GM12878 (cell line): ENCODE data around the gene PDGFC. TPM values are rescaled to one million over a fixed set of nuclear protein-coding genes. Genes with fewer than 3 reads are reported as not detected.

ENCODE experiments used
- ATAC-seq: fragments of 200-7000 bp; cut with Tn5 transposase; 3 replicates; pipeline ENCODE4 v1.9.1; 2020; ENCODE audit warnings: mild to moderate bottlenecking, moderate library complexity
- BruUV-seq: library from RNA; stranded (reverse); fragments of 400-500 nt; replicated peaks from 2 replicates; lab custom pipeline; 2021; lab: Mats Ljungman, UMichigan
- CTCF ChIA-PET: fragments of 300-600 bp; sonication (Branson Sonifier 250); formaldehyde crosslinking; extraction: SDS; loops from one replicate; lab custom pipeline; 2021; ENCODE audit warnings: inconsistent platforms; lab: Yijun Ruan, JAX
- POLR2A ChIA-PET: fragments of 350-600 bp; formaldehyde crosslinking; extraction: SDS; loops from one replicate; lab custom pipeline; 2021; ENCODE audit warnings: inconsistent platforms; lab: Charles Lee
- RAD21 ChIA-PET: fragments of 300-600 bp; sonication (Branson Sonifier 250); formaldehyde crosslinking; loops from one replicate; lab custom pipeline; 2023; ENCODE audit warnings: antibody characterized with exemption; ENCODE audit not compliant: unreplicated experiment; lab: Charles Lee
- SMC1A ChIA-PET: fragments of 300-600 bp; sonication (Branson Sonifier 250); formaldehyde crosslinking; loops from one replicate; lab custom pipeline; 2023; ENCODE audit not compliant: unreplicated experiment, uncharacterized antibody; lab: Charles Lee
- DNase-seq: peaks from one replicate; pipeline ENCODE4 v3.0.0-alpha.2; 2011; ENCODE audit warnings: low read depth, low spot score
- FAIRE-seq: peaks from 3 replicates; lab custom pipeline; 2011; peaks lifted over from hg19 to GRCh38; lab: Jason Lieb, UNC
- H2AFZ ChIP-seq: 2 replicates; pipeline ENCODE4 v1.6.0; 2011; ENCODE audit warnings: low read depth, low read length, control low read depth; ENCODE audit not compliant: control insufficient read depth
- H3K27ac ChIP-seq: 2 replicates; pipeline ENCODE4 v1.5.1; 2011; ENCODE audit warnings: control low read depth; ENCODE audit not compliant: control insufficient read depth, insufficient read depth
- H3K27me3 ChIP-seq, 2 experiments: replicated peaks in 1 of 2; 2 replicates each; pipeline versions ENCODE4 v1.6.0 to v1.6.1; 2011; ENCODE audit warnings: low read length in 1 of 2; ENCODE audit not compliant: control insufficient read depth in 2 of 2, insufficient read depth in 2 of 2
- H3K36me3 ChIP-seq, 2 experiments: 2 replicates each; pipeline ENCODE4 v1.5.1; 2011; ENCODE audit warnings: low read length in 1 of 2; ENCODE audit not compliant: control insufficient read depth in 2 of 2, insufficient read depth in 2 of 2
- H3K4me1 ChIP-seq: 2 replicates; pipeline ENCODE4 v1.6.1; 2011; ENCODE audit warnings: mild to moderate bottlenecking, low read length, moderate library complexity, mixed read lengths; ENCODE audit not compliant: control insufficient read depth, insufficient read depth
- H3K4me2 ChIP-seq: 2 replicates; pipeline ENCODE4 v1.6.0; 2011; ENCODE audit warnings: control low read depth; ENCODE audit not compliant: control insufficient read depth, insufficient read depth
- H3K4me3 ChIP-seq: fragments of 200-600 bp; sonication (generic); 2 replicates; pipeline ENCODE4 v1.5.1; 2016
- H3K79me2 ChIP-seq: 2 replicates; pipeline ENCODE4 v1.6.0; 2011; ENCODE audit warnings: low read length; ENCODE audit not compliant: control insufficient read depth, insufficient read depth
- H3K9ac ChIP-seq: 2 replicates; pipeline ENCODE4 v1.8.0; 2011; ENCODE audit warnings: low read length, control low read depth, mixed read lengths; ENCODE audit not compliant: control insufficient read depth, insufficient read depth
- H3K9me3 ChIP-seq: replicated peaks from 3 replicates; pipeline ENCODE4 v1.5.1; 2011; ENCODE audit warnings: mild to moderate bottlenecking, low read length; ENCODE audit not compliant: control insufficient read depth, insufficient read depth
- H4K20me1 ChIP-seq: 2 replicates; pipeline ENCODE4 v1.6.0; 2011; ENCODE audit not compliant: control insufficient read depth, insufficient read depth
- ELK1 ChIP-seq: IDR thresholded peaks from 2 replicates; pipeline ENCODE4 v1.6.1; 2012; ENCODE audit warnings: low read depth, low read length, improper control_type of control experiment
- MTA3 ChIP-seq: IDR thresholded peaks from 2 replicates; pipeline ENCODE4 v1.6.1; 2012; ENCODE audit warnings: low read length, inconsistent platforms, borderline replicate concordance
- SMAD5 ChIP-seq: IDR thresholded peaks from 2 replicates; pipeline ENCODE4 v1.6.1; 2016; ENCODE audit warnings: antibody characterized with exemption, low read depth
- ZBTB4 ChIP-seq: fragments of 450-650 bp; formaldehyde crosslinking; IDR thresholded peaks from 2 replicates; pipeline ENCODE4 v1.4.0; 2022; ENCODE audit warnings: mild to moderate bottlenecking, moderate library complexity
- WGBS: methylation state at CpG from one replicate; pipeline ENCODE4 v1.1.6; 2016; ENCODE audit warnings: low lambda C conversion rate; ENCODE audit not compliant: insufficient replicate concordance, insufficient coverage; ENCODE audit errors: missing lambda C conversion rate; 5-methylcytosine and 5-hydroxymethylcytosine counted together
- in situ Hi-C: fragments of 300-500 bp; cut with MboI; formaldehyde crosslinking; loops from 9 replicates; pipeline ENCODE4 v1.14.3; 2018; ENCODE audit warnings: mixed read lengths
- intact Hi-C: fragments of 100-400 bp; cut with micrococcal nuclease; formaldehyde crosslinking; loops from one replicate; pipeline ENCODE4 v1.14.2; 2022; ENCODE audit not compliant: unreplicated experiment
- polyA plus RNA-seq, 11 experiments: library from polyadenylated mRNA; depleted of rRNA in 4 of 11; unstranded in 6 of 11; stranded (reverse) in 5 of 11; fragments of >200 nt; fragmentation: Nextera tagmentation in 4 of 11; fragmentation: Illumina TruSeq in 1 of 11; extraction: Ambion mirVana in 4 of 11; extraction: Trizol in 1 of 11; gene quantifications; 1 replicate in 1 of 11; 2 replicates in 10 of 11; pipeline versions ENCODE4 v1.2.1 to v1.2.3, GENCODE V29; 2011 to 2016; ENCODE audit warnings: inconsistent platforms in 2 of 11, missing spikeins in 2 of 11, low read depth in 1 of 11
- total RNA-seq, 4 experiments: library from RNA; depleted of rRNA in 3 of 4; stranded (reverse); fragments of >200 nt in 3 of 4; fragmentation: Illumina TruSeq in 1 of 4; extraction: Trizol in 1 of 4; gene quantifications; 2 replicates each; pipeline versions ENCODE4 v1.2.1 to v1.2.3, GENCODE V29; 2013 to 2021

Gene PDGFC
- total and polyA plus RNA-seq, 10 of the 15 experiments (the other 5 are each of a cell fraction or from before 2014, with no cell fraction given): 0.02 to 0.18 TPM; not detected in 8

GRCh38 chr4:156838761-156839160 is 132.8 kb downstream of the PDGFC start:
- TF ChIP-seq SMAD5 (no peak), ZBTB4 (CRISPR knock-in tag) (no peak), MTA3 (no peak), ELK1 (no peak)
- in situ Hi-C loops (no loop called here), intact Hi-C loops (no loop called here)
- no peaks in the 10 kb centered on the region for H3K79me2 ChIP-seq
- H2AFZ ChIP-seq: no peak overlapping the region
- ChIA-PET POLR2A (no interaction called here), RAD21 (no interaction called here), SMC1A (interaction anchor here (0.7 kb wide), 1 partner anchor 72 kb away, joined by 3 read pairs; no protein-coding TSS in a partner anchor), CTCF (no interaction called here)
- ATAC-seq (no peak), DNase-seq (no peak), FAIRE-seq (no peak)
- H3K4me1 ChIP-seq: no peaks in the 10 kb centered on the region
- H3K9ac ChIP-seq: no peak overlapping the region
- no peak overlapping the region for H3K4me2 ChIP-seq
- H3K4me3 ChIP-seq: no peak overlapping the region
- H3K36me3 ChIP-seq: no peaks in the 10 kb centered on the region
- no peaks in the 10 kb centered on the region for H3K27me3 ChIP-seq
- no peaks in the 10 kb centered on the region for H4K20me1 ChIP-seq
- no peaks in the 10 kb centered on the region for H3K9me3 ChIP-seq
- no TSS peak for BruUV-seq
- 17% methylated on average over 5 of the region's 5 CpGs for whole genome bisulfite sequencing
- no peak overlapping the region for H3K27ac ChIP-seq
